IPS-NIHi7 (cell line): ENCODE results near the gene PRR16.

Source experiments
- DNase-seq: peaks from one replicate; pipeline ENCODE4 v3.0.0; 2012; ENCODE audit warnings: mixed read lengths; ENCODE audit errors: extremely low spot score

Gene PRR16

DNA sequence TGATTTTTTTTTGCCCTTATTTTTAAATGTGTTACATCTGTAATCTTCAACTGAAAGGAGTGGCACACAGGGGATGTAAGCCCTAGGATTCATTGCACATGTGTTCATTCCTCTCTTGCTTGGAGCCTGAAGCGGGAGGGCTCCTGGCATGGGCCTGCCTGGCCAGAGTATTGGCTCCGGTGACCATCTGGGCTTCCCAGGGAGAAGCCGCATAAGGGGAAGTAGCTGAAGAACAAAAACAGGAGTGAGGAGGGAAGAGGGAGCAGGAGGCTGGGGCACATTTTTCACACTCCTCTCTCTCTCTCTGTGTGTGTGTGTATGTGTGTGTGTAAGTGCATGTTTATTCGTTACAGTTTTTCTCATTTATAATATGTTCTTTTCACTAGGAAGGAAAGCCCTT is 269.9 kb downstream of the PRR16 start:
- peak; percentile 68 for DNase-seq

DNA sequence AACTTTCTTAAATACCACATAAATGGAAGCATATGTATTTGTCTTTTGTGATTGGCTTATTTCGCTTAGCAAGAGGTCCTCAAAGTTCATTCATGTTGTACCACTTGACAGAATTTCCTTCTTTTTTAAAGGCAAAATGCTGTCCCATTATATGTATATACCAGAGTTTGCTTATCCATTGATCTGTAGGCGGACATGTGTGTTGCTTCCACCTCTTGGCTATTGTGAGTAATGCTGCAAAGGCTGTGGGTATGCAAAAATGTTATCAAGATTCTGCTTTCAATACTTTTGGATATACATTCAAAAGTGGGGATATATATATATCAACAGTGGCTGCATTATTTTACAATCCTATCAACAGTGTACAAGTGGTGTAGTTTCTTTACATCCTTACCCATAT is 271.0 kb downstream of the PRR16 start:
- DNase-seq: no peak
